ENCODE data around the gene CRBN. TPM values are rescaled to one million over a fixed set of nuclear protein-coding genes. Genes with fewer than 3 reads are reported as not detected.

CRBN gene
- total and polyA plus RNA-seq, 9 of the 15 experiments (the other 6 are each of a cell fraction or from before 2014, with no cell fraction given): 40.8 to 331 (median 57.4) TPM

- no peaks in the 10 kb centered on the region; the same call in 2 of the 3 replicates for H3K36me3 ChIP-seq (ENCODE audit: control insufficient read depth, insufficient read depth, low read length)
- H3K27ac ChIP-seq (ENCODE audit: extremely low read depth, low read depth, low read length): no peak overlapping the region
- ChIA-PET CTCF (ENCODE audit: low intra/inter-chr PET ratio) (no interaction called here), POLR2A (interaction anchor here (1.0 kb wide), 1 partner anchor 10 kb away, joined by 3 read pairs; no protein-coding TSS in a partner anchor)
- in situ Hi-C loops (cut with MboI) (loop anchor here (5.0 kb wide), 1 partner anchor 1093 kb away; no protein-coding TSS in a partner anchor), intact Hi-C loops (cut with micrococcal nuclease) (no loop called here)
- H3K9me3 ChIP-seq (replicated peaks; ENCODE audit: control insufficient read depth, insufficient read depth, low read depth, low read length): no peaks in the 10 kb centered on the region
- H3K27me3 ChIP-seq (ENCODE audit: control insufficient read depth in 2 of 2, insufficient read depth in 2 of 2, low read length in 2 of 2): no peaks in the 10 kb centered on the region
- no peak for ATAC-seq
- H3K79me2 ChIP-seq (ENCODE audit: control insufficient read depth, insufficient read depth, low read length): no peaks in the 10 kb centered on the region
- H3K4me3 ChIP-seq: no peak overlapping the region
- no peaks in the 10 kb centered on the region for H4K20me1 ChIP-seq (replicated peaks; ENCODE audit: control insufficient read depth, insufficient read depth, low read length)
- BruUV-seq (replicated peaks): no TSS peak
- H3K9ac ChIP-seq (ENCODE audit: insufficient read depth in 1 of 2, low read depth in 2 of 2, low read length in 2 of 2): no peak overlapping the region
- H3K9me1 ChIP-seq (ENCODE audit: control insufficient read depth, insufficient read depth, low read length): no peaks in the 10 kb centered on the region
- H3K4me2 ChIP-seq (ENCODE audit: insufficient read depth, low read length): no peak overlapping the region
- DNase-seq (ENCODE audit: extremely low read depth in 1 of 4, low spot score in 3 of 4): no peak
- no peak overlapping the region for H2AFZ ChIP-seq (ENCODE audit: low read depth, low read length)
- H3K4me1 ChIP-seq (replicated peaks in 1 of 2; ENCODE audit: control insufficient read depth in 2 of 2, insufficient read depth in 2 of 2, low read length in 2 of 2): peaks cover 0 to 13% of the 10 kb centered on the region in 2 experiments; a peak in 3 of 5 replicates
- 0% methylated on average over 2 of the region's 2 CpGs for WGBS (ENCODE audit: insufficient coverage, low coverage, missing lambda C conversion rate)
- no peak for FAIRE-seq
- TF ChIP-seq HNRNPUL1 (IDR thresholded peaks at IDR 0.05; ENCODE audit: low read length) (no peak), ZNF75A (CRISPR knock-in tag; IDR thresholded peaks at IDR 0.05) (no peak), MXI1 (IDR thresholded peaks at IDR 0.05; ENCODE audit: low read depth, low read length) (no peak), XRCC3 (IDR thresholded peaks at IDR 0.05) (no peak), ZEB2 (IDR thresholded peaks at IDR 0.05) (no peak), ZNF76 (CRISPR knock-in tag; IDR thresholded peaks at IDR 0.05; ENCODE audit: borderline replicate concordance) (no peak), CREB1 (IDR thresholded peaks at IDR 0.05) (no peak), CREB1 (CRISPR knock-in tag; IDR thresholded peaks at IDR 0.05) (no peak), ZNF77 (CRISPR knock-in tag; IDR thresholded peaks at IDR 0.05) (no peak), COPS2 (conservative IDR thresholded peaks at IDR 0.05) (no peak), POLR2B (IDR thresholded peaks at IDR 0.05; ENCODE audit: low read depth, partially characterized antibody) (no peak), PHF21A (IDR thresholded peaks at IDR 0.05; ENCODE audit: borderline replicate concordance, low read depth) (no peak), BRCA1 (IDR thresholded peaks at IDR 0.05) (no peak), BRCA1 (CRISPR knock-in tag; IDR thresholded peaks at IDR 0.05) (no peak), POLR2G (IDR thresholded peaks at IDR 0.05; ENCODE audit: low read depth, low read length) (no peak)
- TF ChIP-seq, protein P1, sequence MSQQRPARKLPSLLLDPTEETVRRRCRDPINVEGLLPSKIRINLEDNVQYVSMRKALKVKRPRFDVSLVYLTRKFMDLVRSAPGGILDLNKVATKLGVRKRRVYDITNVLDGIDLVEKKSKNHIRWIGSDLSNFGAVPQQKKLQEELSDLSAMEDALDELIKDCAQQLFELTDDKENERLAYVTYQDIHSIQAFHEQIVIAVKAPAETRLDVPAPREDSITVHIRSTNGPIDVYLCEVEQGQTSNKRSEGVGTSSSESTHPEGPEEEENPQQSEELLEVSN (IDR thresholded peaks at IDR 0.05; ENCODE audit: borderline replicate concordance in 1 of 2, extremely low read depth in 1 of 2, insufficient read depth in 1 of 2, insufficient read length in 1 of 2, low read depth in 1 of 2, low read length in 1 of 2, poor library complexity in 1 of 2, severe bottlenecking in 1 of 2): no peak
- TF ChIP-seq, protein P2, sequence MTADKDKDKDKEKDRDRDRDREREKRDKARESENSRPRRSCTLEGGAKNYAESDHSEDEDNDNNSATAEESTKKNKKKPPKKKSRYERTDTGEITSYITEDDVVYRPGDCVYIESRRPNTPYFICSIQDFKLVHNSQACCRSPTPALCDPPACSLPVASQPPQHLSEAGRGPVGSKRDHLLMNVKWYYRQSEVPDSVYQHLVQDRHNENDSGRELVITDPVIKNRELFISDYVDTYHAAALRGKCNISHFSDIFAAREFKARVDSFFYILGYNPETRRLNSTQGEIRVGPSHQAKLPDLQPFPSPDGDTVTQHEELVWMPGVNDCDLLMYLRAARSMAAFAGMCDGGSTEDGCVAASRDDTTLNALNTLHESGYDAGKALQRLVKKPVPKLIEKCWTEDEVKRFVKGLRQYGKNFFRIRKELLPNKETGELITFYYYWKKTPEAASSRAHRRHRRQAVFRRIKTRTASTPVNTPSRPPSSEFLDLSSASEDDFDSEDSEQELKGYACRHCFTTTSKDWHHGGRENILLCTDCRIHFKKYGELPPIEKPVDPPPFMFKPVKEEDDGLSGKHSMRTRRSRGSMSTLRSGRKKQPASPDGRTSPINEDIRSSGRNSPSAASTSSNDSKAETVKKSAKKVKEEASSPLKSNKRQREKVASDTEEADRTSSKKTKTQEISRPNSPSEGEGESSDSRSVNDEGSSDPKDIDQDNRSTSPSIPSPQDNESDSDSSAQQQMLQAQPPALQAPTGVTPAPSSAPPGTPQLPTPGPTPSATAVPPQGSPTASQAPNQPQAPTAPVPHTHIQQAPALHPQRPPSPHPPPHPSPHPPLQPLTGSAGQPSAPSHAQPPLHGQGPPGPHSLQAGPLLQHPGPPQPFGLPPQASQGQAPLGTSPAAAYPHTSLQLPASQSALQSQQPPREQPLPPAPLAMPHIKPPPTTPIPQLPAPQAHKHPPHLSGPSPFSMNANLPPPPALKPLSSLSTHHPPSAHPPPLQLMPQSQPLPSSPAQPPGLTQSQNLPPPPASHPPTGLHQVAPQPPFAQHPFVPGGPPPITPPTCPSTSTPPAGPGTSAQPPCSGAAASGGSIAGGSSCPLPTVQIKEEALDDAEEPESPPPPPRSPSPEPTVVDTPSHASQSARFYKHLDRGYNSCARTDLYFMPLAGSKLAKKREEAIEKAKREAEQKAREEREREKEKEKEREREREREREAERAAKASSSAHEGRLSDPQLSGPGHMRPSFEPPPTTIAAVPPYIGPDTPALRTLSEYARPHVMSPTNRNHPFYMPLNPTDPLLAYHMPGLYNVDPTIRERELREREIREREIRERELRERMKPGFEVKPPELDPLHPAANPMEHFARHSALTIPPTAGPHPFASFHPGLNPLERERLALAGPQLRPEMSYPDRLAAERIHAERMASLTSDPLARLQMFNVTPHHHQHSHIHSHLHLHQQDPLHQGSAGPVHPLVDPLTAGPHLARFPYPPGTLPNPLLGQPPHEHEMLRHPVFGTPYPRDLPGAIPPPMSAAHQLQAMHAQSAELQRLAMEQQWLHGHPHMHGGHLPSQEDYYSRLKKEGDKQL (CRISPR knock-in tag; IDR thresholded peaks at IDR 0.05; ENCODE audit: borderline replicate concordance): no peak
These were observed 19.8 kb upstream of the CRBN start for GRCh38 chr3:3199306-3199705.

Data from K562 (cell line).